Kidney epithelial cell (primary cell): ENCODE data around the gene PBRM1. TPM values are rescaled to one million over a fixed set of nuclear protein-coding genes. Genes with fewer than 3 reads are reported as not detected.

ENCODE experiments used
- DNase-seq: peaks from one replicate; pipeline ENCODE4 v3.0.0-alpha.2; 2010; ENCODE audit warnings: low read depth
- H3K27me3 ChIP-seq: 2 replicates; pipeline ENCODE4 v1.6.0; 2011; ENCODE audit warnings: low read length; ENCODE audit not compliant: control insufficient read depth, insufficient read depth
- H3K36me3 ChIP-seq: 2 replicates; pipeline ENCODE4 v1.5.1; 2011; ENCODE audit warnings: low read length; ENCODE audit not compliant: control insufficient read depth, insufficient read depth
- H3K4me3 ChIP-seq: 2 replicates; pipeline ENCODE4 v1.5.1; 2011; ENCODE audit warnings: low read depth, mild to moderate bottlenecking, control low read depth, low read length
- CTCF ChIP-seq: IDR thresholded peaks from 2 replicates; pipeline ENCODE4 v1.5.1; 2011; ENCODE audit warnings: mild to moderate bottlenecking, moderate library complexity, low read length, control low read depth, inconsistent platforms; ENCODE audit not compliant: insufficient read depth, poor library complexity, severe bottlenecking
- total RNA-seq: library from RNA; depleted of rRNA; stranded (reverse); fragments of >200 nt; gene quantifications from 2 replicates; pipeline ENCODE4 v1.2.3, GENCODE V29; 2015

The PBRM1 gene
- total RNA-seq, 1 donor from 2014 or later = 89.5 TPM

- DNase-seq = no peak
- Histone ChIP-seq H3K4me3 (peak overlapping the region; percentile 88), H3K27me3 (no peaks in the 10 kb centered on the region), H3K36me3 (no peaks in the 10 kb centered on the region)
- no peak for TF ChIP-seq CTCF
Measured at GRCh38 chr3:52705438-52705687, 19.6 kb upstream of the PBRM1 start.

GRCh38 chr3:52704611-52705437 is 19.1 kb upstream of the PBRM1 start:
- no peaks in the 10 kb centered on the region for H3K36me3 ChIP-seq
- H3K27me3 ChIP-seq = no peaks in the 10 kb centered on the region
- peak overlapping the region; percentile 88 for H3K4me3 ChIP-seq
- no peak for DNase-seq
- no peak for TF ChIP-seq CTCF

DNA sequence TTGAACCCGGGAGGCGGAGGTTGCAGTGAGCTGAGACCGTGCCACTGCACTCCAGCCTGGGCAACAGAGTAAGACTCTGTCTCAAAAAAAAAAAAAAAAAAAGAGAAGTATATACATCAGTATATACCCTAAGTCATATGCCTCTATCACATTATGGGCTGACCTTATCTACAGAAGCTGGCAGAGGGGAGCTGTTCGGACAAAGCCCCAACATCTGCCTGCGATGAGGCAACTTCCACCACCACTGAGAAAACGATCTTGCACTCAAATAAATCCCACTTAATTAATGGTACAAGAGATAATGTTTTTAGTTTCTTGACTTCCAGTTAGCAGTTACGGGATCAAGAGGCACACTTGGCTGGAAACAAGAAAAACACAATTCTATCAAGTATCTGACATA is 17.6 kb upstream of the PBRM1 start:
- TF ChIP-seq CTCF = no peak
- no peaks in the 10 kb centered on the region for H3K36me3 ChIP-seq
- no peak overlapping the region for H3K4me3 ChIP-seq
- no peak for DNase-seq
- no peaks in the 10 kb centered on the region for H3K27me3 ChIP-seq

DNA sequence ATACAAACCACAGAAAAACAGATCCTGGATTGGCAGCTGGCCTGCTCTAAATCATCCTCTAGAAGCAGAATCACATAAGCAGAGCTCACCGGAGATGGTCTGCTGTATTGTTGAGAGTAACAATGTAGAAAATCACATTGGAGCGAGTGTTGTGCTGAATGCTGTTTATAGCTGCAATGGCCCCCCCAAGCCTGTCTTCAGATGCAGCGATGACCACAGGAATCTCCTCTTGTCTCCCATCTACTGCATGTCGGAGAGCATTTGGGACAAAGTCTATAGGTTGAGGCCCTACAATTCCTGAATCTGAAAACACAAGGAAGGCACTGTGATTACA is 11.9 kb upstream of the PBRM1 start:
- TF ChIP-seq CTCF = no peak

GRCh38 chr3:52696830-52697631 is 11.3 kb upstream of the PBRM1 start:
- no peak for TF ChIP-seq CTCF
- Histone ChIP-seq H3K27me3 (no peaks in the 10 kb centered on the region), H3K36me3 (peaks cover 2% of the 10 kb centered on the region), H3K4me3 (no peak overlapping the region)
- DNase-seq = no peak

More for the DNA sequence above, 11.9 kb upstream of the PBRM1 start:
- no peaks in the 10 kb centered on the region for H3K27me3 ChIP-seq
- no peak overlapping the region for H3K4me3 ChIP-seq
- no peak for DNase-seq
- H3K36me3 ChIP-seq = peaks cover 2% of the 10 kb centered on the region
